ENCODE measurements around the gene S100A7. TPM values are rescaled to one million over a fixed set of nuclear protein-coding genes. Genes with fewer than 3 reads are reported as not detected.

S100A7 gene
- total RNA-seq, 4 donors from 2014 or later = not detected

DNA sequence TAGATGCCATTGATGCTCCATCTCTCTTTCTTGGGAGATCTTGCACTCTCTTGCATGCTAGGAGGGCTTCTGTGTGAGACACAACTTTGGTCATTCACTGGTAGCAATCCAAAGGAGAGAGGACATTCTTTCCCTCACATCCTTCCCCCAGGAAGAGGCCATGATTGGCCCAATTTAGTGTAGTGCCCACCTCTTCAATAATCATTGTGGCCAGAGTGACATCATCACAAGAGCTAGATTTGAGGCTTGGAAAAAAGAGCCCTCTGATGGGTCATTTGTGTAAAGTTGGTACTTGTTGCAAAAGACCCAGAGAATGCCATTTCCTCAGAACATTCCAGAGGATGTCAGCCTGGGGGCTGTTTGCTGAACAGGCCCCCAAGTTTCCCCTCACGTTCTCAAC lies 45.1 kb upstream of the S100A7 start:
- ATAC-seq (ENCODE audit: low FRiP score) (no peak), DNase-seq (ENCODE audit: low spot score) (no peak)
- TF ChIP-seq, protein P1, sequence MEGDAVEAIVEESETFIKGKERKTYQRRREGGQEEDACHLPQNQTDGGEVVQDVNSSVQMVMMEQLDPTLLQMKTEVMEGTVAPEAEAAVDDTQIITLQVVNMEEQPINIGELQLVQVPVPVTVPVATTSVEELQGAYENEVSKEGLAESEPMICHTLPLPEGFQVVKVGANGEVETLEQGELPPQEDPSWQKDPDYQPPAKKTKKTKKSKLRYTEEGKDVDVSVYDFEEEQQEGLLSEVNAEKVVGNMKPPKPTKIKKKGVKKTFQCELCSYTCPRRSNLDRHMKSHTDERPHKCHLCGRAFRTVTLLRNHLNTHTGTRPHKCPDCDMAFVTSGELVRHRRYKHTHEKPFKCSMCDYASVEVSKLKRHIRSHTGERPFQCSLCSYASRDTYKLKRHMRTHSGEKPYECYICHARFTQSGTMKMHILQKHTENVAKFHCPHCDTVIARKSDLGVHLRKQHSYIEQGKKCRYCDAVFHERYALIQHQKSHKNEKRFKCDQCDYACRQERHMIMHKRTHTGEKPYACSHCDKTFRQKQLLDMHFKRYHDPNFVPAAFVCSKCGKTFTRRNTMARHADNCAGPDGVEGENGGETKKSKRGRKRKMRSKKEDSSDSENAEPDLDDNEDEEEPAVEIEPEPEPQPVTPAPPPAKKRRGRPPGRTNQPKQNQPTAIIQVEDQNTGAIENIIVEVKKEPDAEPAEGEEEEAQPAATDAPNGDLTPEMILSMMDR (IDR thresholded peaks at IDR 0.05) = no peak

DNA sequence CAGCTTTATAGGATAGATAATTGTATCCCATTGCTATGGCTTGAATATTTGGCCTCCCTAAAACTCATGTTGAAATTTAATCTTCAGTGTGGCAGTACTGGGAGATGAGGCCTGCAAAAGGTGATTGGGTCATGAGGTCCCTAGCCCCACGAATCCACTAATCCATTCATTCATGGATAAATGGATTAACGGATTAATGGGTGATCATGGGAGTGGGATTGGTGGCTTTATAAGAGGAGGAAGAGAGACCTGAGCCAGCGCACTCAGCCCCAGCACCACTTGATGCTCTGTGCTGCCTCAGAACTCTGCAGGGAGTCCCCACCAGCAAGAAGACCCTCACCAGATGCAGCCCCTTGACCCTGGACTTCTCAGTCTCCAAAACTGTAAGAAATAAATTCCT lies 43.3 kb upstream of the S100A7 start:
- DNase-seq (ENCODE audit: low spot score) (no peak), ATAC-seq (ENCODE audit: low FRiP score) (no peak)
- TF ChIP-seq, protein P1 (IDR thresholded peaks at IDR 0.05) = no peak

DNA sequence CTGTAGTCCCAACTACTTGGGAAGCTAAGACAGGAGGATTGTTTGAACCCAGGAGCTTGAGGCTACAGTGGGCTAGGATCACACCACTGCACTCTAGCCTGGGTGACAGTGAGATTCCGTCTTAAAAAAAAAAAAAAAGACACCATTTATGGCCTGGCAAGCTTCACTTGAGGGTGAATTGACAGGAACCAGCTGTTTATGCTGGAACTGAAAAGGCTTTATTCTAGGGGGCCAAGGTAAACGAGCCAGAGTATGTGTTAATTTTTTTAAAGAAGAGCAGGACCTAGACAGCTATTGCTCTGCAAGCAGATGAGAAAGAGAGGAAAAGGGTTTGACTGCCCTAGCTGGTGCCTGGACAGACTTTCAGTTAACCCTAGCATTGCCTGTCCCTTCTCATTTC lies 38.3 kb upstream of the S100A7 start:
- TF ChIP-seq, protein P1 (IDR thresholded peaks at IDR 0.05) = no peak
- ATAC-seq (ENCODE audit: low FRiP score) = no peak

DNA sequence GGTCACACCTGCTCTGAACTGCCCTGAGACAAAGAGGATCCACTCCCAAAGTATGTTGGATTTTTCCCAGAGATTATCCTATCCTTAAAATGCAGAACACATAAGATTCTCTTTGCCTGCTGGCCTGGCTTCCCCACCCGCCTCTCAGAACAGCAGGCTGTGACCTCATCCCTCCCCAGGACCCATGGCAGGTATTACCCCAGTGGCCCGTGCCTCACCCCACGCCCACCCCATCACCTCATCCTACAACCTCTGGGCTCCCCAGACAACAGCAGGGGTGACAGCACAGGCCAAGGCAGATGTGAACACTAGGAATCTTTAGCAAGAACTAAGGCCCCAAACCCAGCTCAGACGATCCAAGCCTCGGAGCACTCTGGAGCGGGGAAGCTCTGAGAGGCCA lies 35.1 kb upstream of the S100A7 start:
- TF ChIP-seq, protein P1 (IDR thresholded peaks at IDR 0.05) = no peak
- no peak for DNase-seq (ENCODE audit: low spot score)
- ATAC-seq (ENCODE audit: low FRiP score) = no peak

More for the DNA sequence above, 38.3 kb upstream of the S100A7 start:
- DNase-seq (ENCODE audit: low spot score) = no peak

DNA sequence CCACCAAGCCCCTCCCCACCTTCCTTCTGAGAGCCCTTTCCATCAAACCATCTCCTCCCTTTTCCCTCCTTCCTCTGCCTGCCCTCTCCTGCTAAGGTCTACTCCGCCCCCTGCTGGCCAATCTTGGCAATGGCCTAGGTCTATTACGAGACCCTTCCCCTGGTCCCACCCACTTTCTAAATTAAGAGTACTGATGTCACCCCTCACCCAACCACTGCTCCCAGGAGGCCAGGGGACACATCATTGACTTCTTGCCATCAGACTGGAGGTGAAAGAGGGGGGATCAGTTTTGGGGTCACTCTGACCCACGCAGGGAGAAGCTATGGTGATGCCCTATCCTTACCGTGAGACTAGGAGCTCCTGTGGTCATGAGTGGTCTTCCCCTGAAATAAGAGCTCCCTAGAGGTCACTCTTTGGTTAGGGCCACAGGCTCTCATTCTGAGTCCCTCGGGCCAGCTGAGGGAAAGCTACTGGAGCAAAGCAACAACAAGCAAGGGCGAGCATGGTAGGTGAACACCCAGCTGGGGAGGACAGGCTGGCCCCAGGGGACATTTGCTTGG lies 34.6 kb upstream of the S100A7 start:
- peak; percentile 99 for DNase-seq (ENCODE audit: low spot score)
- TF ChIP-seq, protein P1 (IDR thresholded peaks at IDR 0.05) = peak in 2 of 3 donors; percentile 84 to 96
- ATAC-seq (ENCODE audit: low FRiP score) = peak; percentile 35

DNA sequence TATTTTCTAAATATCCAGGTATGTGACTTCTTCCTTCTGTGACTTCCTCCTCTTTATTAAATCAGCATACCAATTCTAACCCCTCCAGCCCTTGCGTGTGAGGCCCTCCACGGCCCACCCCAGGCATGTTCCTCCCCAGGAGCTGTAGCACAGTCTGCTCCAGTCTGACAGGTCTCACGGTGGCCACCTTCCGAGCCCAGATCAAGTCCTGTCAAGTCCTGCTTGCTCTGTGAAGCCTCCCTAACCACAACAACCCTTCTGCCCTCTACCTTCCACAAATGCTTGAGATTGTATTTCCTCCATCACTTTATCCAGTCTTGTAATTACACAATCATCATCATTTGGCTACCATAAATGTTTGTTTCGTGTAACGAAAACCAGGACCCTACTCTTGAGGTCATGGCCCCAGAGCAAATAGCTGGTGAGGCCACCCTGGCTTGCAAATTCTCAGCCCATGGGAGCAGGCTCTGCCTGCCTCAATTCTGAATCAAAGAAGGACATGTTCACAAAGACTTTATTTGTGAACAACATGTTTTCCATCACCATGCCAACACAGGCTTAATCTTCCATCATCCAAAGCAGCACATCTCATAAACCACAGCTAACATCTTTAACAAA lies 33.0 kb upstream of the S100A7 start:
- DNase-seq (ENCODE audit: low spot score) (no peak), ATAC-seq (ENCODE audit: low FRiP score) (no peak)
- TF ChIP-seq, protein P1 (IDR thresholded peaks at IDR 0.05) = no peak
